GM18873 (cell line): ENCODE measurements around the gene HS3ST2.
"Not testable (repeated sequence)": the region's sequence is repeated elsewhere in the genome, so short reads cannot be mapped to it uniquely, and the experiment has no call there.

Experiments
- ATAC-seq: cut with Tn5 transposase; IDR thresholded peaks from one replicate; pipeline ENCODE4 v1.9.1; 2021; ENCODE audit warnings: mild to moderate bottlenecking, moderate library complexity, moderate number of reproducible peaks; ENCODE audit not compliant: unreplicated experiment, low FRiP score

Gene HS3ST2

DNA sequence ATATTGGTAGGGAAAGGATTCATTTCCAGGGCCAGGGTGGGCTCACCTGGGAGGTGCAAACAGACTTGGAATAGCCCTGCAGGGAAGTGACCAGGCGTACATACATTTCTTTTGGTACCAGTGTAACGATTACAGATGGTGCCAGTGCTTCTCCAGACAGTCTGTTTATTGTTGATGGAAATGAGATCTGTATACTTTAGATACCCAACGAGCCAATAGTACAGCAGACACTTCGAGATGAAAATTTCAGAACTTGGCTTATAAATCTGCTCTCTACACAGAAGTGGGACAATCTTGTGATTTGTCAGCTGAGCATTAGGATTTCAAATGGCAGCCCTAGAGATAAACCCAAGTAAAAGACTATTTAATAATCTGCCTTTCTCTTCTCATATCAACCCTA, 57.9 kb downstream of the HS3ST2 start:
- no peak for ATAC-seq

DNA sequence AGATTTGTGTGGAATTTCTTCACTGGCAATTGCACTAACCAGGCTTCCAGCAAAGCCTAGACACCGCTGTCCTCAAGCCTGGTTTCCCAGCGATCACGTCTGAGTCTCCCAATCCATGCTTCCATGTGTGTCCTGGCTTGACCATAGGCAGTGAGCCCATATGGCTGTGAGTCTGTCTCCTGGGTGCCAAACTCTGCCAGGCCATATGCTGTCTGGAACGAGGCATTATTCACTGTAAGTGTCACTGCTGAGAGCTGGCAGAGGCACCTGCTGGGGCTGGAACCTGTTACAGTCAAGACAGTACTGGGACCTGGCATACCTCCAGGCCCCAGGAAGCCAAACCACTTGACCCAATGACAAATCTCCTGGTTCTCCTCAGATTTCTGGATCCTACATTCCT, 60.4 kb downstream of the HS3ST2 start:
- no peak for ATAC-seq

DNA sequence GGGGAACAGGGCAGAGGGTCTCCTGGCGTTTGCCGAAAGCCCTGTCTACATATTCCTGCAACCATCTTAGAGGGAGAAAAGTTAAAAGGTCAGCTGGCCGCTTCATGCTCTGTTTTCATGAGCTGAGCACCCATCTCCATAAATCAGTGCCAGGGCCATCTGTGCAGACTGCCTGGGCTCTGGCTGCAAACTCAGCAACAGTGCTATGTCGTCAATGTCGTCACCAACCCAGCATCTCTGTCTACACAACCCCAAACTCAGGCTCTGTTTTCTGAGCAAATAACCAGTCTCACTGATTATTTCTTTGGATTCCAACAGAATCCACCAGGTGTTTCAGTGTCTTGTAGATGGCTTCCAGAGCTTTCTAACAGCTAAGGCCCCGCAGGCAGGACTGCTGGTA, 65.0 kb downstream of the HS3ST2 start:
- no peak for ATAC-seq

DNA sequence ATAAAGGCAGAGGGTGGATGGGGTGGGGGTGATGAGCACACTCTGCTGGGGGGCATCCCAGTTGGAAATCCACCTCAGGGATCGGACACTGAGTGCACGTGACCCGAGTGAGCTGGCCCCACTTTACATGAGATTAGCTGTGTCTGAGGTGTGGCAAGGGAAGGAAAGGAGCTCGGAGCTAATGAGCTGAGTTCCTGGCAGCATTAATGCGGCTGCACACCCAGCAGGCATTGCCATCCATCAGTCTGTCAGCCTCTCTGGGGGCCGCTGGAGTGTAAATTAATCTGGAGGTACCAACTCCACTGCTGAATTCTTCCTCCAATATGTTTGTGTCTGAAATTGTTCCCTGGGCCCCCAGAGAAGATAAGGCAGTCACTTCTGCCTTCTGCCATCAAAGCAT, 65.5 kb downstream of the HS3ST2 start:
- no peak for ATAC-seq

DNA sequence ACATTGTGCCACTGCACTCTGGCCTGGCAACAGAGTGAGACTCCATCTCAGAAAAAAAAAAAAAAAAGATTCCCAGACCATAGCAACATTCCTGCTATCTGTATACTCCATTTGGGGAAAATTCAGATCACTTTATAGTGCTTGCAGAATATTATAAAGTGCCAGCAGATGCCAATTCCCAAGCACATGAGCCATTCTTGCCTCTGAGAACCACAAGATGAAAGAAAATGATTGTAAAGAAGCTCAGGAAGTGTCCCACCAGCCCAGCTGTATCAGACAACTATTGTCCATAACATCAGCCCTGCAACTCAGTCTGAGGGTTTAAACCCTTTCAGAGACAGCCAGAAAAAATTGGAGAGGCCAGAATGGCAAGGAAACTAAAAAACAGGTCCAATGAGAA, 69.0 kb downstream of the HS3ST2 start:
- ATAC-seq, result no peak

DNA sequence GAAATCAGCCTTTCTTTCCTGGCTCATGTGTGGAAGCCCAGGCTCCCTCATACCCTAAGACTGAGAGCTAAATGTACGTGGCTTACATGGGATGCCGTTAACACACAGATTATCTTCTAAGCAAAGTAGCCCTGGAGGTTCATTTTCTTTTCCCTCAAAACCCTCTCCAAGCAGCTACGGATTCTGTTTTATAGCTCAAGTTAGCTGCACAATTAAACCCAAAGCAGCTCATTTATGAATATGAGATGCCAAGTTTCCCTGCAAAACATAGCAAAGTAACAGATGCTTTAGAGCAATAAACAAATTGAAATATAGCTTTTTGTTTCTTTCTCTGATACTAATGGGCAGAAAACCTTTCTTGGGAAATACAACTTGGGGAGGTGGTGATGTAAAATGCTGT, 72.0 kb downstream of the HS3ST2 start:
- ATAC-seq, result no peak

DNA sequence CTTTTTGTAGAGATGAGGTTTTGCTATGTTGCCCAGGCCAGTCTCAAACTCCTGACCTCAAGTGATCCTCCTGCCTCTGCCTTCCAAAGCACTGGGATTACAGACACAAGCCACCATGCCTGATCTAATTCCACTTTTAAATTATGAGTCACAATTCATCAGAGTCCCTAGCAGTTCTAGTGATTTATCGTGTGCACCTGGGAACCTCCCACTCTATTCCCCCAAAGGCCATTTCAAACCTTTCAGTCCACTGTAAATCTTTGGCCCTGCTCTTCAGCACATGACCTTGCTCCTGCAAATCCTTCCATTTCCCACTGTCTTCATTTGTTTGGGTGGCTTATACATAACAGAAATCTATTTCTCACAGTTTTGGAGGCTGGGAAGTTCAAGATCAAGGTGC, 73.0 kb downstream of the HS3ST2 start:
- no peak for ATAC-seq

DNA sequence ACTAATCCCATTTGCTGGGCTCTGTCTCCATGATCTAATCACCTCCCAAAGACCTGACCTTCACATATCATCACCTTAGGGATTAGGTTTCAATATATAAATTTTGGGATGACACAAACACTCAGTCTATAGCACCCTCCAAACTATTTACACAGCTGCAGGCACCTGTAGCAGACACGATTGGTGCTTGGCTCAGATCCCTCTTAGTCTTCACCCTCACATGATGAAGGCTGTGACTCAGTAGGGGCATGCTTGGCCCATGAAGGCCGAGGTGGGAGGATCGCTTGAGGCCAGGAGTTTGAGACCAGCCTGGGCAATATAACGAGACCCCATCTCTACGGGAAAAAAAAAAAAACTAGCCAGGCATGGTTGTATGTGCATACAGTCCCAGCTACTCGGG, 73.5 kb downstream of the HS3ST2 start:
- ATAC-seq, result no peak

DNA sequence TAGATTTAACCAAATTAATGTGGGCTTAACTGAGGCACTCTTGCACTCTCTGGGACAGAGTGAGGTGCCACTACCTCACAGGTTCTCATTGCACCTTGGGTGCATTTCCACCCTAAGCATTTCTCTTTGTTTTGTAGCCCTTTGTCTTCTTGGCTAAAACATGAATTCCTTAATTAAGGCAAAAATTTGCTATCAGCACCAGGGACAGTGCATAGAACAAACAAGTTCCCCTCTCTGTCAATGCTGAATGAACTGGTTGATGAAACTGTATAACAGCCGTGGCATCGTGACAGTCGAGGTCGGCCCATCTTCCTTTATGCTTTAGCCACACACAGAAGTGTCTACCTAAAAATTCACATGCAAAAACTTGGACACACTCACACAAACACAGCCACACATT, 74.8 kb downstream of the HS3ST2 start:
- no peak for ATAC-seq

DNA sequence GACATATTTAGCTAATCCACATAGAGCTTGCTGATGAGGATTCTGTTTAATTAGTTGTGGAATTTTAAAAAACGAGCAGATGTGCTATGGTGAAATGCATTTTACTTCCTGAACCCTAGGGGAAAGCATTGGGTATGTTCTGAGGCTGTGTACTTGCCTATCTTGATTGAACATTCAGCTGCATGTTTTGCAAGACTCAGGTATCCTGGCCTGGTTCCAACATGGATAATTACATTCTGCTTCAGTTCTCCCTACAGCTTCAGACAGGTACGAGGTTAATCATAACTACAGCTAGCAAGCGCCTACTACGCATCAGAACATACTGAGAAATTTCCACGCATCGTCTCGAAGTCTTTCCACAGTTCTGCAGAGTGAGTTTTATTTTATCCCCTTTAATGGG, 77.0 kb downstream of the HS3ST2 start:
- no peak for ATAC-seq

DNA sequence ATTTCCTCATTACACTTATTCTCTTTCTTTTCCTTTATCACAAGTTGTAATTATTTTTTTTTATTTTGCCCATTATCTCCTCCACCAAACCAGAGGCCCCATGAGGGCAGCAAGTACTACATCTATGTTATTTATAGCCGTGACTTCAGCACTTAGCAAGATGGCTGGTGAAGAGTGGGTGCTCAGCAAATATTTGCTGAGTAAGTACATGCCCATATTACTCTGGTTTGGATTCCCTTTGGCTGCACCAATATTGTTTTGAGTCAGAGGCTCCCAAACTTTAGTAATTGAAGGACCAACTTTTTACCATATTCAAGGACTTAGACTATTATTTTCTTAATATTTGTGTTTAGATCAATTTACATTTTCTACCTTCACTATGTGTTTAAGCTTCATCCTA, 83.2 kb downstream of the HS3ST2 start:
- no peak for ATAC-seq

DNA sequence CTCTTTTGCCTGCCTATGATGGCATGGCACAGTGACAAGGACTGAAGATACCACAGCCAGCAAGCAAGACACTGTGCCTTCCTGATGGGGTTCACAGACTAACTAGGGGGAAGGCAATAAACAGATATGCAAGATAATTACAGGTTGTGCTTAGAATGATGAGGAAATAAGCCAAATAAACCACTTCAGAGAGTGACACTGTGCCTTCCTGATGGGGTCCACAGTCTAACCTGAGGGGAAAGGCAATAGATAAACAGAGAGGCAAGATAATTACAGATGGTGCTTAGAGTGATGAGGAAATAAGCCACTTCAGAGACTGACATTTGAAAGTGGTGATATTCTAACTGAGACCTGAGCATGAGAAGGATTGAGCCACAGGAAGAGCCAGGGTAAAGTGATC, 84.2 kb downstream of the HS3ST2 start:
- ATAC-seq, result no peak

DNA sequence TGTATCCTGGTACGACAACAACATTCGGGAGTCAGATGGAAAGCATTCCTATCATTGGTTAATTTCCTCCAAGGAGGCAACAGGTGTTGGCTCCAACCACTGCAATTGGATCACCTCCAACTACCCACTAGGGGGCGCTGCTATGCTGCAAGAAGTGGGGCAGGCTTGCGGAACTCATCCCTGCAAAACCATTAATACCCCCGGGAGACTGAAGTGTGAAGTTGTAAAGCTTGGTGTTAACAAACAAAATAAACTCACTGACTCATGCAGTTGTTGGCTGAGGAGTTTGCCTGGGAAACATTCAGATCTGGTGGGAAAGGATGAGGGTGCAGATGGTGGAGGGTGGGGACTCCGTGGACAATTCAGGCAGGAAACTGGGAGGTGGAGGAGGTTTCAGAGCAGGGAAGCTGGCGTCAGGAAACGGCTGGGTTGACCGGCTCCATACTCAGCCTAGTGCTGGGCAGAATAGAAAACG, 84.9 kb downstream of the HS3ST2 start:
- ATAC-seq, result no peak

DNA sequence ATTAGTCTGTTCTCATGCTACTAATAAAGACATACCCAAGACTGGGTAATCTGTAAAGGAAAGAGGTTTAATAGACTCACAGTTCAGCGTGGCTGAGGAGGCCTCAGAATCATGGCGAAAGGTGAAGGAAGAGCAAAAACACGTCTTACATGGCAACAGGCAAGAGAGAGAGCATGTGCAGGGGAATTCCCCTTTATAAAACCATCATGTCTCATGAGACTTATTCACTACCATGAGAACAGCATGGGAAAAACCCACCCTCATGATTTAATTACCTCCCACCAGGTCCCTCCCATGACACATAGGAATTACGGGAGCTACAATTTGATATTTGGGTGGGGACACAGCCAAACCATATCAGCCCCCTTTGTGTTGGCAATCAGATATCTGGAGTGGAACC, 85.6 kb downstream of the HS3ST2 start:
- ATAC-seq, result not testable (repeated sequence)

DNA sequence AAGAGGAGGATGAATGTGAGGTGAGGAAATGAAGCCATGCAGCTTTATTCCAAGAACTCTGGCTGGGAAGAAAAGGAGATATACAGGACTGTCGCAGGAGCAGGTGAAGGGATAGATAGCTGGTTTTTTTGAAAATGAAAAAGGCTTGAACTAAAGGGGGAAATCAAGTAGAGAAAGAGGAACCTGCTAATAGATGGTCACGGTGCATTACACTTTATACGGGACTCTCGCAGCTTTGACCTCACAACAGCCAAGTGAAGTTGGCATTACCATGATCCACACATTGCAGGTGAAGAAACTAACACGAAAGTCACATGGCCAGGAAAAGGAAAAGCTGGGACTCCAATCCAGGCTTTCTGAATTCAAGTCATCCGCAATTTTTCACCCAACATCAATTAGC, 86.9 kb downstream of the HS3ST2 start:
- ATAC-seq, result no peak

DNA sequence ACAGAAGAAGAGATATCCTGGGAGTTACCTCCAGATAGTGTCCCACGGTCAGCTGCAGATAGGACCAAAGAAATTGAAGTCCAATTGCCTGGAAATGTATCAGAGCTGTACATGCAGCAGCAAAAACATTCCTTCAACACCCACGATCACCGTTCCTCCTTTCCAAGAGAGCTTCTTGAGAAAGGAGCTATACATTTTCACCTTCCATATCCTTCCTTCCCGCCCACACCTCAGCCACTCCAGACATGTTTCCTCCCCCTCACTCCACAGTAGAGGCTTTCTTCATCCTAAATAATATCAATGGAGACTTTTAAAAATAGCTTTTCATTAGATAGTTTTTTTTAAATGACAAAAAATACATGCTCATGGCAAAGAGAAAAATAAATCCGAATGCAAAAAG, 87.6 kb downstream of the HS3ST2 start:
- ATAC-seq, result no peak

DNA sequence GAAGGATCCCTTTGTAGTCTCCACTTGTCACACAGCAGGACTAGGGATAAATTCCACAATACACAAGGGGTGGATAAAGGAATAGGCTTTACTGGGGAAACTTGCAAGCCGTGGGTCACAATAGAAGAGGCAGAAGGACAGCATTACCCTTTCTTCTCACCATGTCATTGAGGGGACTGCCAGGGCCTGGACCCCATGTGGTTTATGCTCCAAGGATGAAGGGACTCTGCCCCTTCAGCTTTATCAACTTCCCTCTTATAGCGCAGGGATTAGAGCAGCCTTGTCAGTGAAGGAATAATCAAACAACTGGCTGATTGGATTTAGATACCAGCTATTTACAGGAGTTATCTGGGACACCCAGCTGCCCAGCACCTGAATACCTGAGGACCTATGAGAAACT, 89.8 kb downstream of the HS3ST2 start:
- ATAC-seq, result no peak

DNA sequence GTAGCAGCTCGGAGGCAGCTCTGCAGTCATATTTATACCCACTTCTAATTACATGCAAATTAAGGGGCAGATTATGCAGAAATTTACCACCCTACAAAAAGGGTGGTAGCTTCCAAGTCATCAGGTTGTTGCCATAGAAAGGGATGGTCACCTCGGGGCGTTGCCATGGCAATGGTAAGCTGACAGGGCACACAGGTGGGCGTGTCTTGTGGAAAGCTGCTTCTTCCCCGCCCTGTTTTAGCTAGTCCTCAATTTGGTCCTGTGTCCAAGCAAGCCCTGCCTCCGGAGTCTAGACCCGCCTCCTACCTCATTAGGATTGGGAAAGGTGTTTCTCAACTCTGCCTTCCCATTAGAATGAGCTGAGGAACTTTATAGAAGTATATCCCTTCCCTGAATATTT, 98.7 kb downstream of the HS3ST2 start:
- no peak for ATAC-seq

DNA sequence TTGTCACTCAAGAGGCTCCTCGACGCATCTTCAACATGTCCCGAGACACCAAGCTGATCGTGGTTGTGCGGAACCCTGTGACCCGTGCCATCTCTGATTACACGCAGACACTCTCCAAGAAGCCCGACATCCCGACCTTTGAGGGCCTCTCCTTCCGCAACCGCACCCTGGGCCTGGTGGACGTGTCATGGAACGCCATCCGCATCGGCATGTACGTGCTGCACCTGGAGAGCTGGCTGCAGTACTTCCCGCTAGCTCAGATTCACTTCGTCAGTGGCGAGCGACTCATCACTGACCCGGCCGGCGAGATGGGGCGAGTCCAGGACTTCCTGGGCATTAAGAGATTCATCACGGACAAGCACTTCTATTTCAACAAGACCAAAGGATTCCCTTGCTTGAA, 101.0 kb downstream of the HS3ST2 start:
- ATAC-seq, result no peak

DNA sequence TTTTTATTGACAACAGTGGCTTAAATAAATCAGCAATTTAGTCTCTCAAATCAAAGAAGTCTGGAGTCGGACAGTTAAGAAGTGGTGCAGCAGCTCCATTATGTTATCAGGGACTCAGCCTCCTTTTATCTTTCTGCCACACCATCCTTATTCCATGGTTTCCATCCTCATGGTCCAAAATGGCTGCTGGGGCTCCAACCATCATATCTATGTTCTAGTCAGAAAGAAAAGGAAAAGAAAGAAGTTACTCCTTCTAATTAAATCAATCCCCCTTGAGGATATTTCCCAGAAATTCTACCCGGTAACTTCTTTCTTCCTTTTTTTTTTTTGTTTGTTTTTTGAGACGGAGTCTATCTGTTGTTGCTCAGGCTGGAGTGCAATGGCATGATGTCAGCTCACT, 109.5 kb downstream of the HS3ST2 start:
- ATAC-seq, result no peak

DNA sequence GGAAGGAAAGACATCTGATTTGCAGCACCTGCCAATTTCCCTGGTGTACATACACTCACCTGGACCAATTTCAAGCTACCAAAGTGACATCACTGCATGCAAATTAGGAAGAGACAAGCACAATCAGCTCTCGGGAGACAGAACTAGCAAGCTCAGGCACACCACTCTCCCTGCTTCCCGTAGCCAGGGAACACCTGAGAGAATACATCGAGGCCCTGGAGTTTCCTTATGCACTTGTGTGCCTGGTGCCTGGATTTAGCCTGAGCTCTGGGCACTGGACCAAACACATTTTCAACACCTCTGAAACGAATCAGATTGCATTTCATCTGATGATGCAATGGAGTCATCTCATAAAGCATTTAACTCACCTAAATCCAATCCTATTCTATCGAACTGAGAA, 110.5 kb downstream of the HS3ST2 start:
- ATAC-seq, result no peak

DNA sequence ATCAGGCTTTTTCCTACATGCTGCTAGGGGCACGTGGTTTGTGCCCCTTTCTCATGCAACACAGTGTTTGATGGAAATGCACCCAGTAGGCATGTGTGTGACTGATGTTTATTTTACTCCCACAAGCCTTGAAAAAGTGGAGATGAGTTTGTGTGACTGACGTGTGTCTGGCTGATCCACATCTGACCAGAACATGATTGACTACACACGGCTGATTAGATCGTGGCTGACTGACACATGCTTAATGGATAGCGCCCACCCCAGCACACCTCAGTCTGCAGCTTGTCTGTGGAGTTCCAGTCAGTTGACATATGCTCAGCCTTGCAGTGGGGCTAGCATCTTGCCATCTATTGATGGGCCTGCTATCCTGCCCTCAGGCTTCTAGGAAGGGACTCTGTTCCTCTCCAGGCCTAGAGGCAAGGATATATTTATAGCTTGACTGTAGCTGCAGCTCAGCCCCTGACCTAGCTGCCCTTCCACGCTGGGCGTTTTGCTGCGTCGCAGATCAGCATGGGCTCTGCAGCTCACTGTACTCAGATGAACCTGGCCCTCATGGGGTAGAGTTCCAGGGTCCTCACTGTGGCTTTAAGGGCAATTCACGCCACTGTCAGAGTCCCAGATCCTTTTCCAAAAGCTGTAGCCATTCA, 112.3 kb downstream of the HS3ST2 start:
- ATAC-seq, result no peak

DNA sequence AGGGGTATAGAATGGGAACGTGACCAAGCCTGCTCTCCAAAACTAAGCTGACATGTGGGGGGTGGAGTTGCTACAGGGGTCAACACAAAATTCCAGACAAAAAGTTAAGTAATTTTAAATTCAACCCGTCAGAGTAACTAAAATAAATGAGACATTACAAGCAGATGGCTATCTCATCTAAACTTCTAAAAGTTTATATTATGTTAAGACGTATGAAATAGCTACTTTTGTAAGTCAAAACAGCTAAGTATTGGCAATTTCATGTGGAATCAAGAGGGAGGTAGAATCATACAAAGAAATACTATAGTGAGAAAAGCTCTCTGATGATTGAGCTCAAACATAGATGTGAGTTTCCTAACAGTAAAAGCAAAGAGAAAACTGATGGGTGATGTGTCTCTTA, 113.3 kb downstream of the HS3ST2 start:
- ATAC-seq, result no peak
